GM18498 (cell line): Measurements from ENCODE around the gene MAPK1.
"Not testable (repeated sequence)": the region's sequence is repeated elsewhere in the genome, so short reads cannot be mapped to it uniquely, and the experiment has no call there.

ENCODE experiments used
- ATAC-seq: cut with Tn5 transposase; IDR thresholded peaks from one replicate; pipeline ENCODE4 v1.9.1; 2021; ENCODE audit warnings: mild to moderate bottlenecking, moderate library complexity; ENCODE audit not compliant: unreplicated experiment

MAPK1 gene

GRCh38 chr22:21849489-21849888, 18.0 kb downstream of the MAPK1 start:
- no peak for ATAC-seq

- ATAC-seq, result not testable (repeated sequence)
Measured at GRCh38 chr22:21848057-21848456, 19.4 kb downstream of the MAPK1 start.

GRCh38 chr22:21845558-21846453, 21.6 kb downstream of the MAPK1 start:
- ATAC-seq, result no peak

- ATAC-seq, result no peak
Measured at GRCh38 chr22:21842946-21843345, 24.5 kb downstream of the MAPK1 start.

- no peak for ATAC-seq
Measured at GRCh38 chr22:21841422-21841821, 26.0 kb downstream of the MAPK1 start.

GRCh38 chr22:21840236-21840823, 27.1 kb downstream of the MAPK1 start:
- ATAC-seq, result no peak

- ATAC-seq, result no peak
Measured at GRCh38 chr22:21839765-21840140, 27.7 kb downstream of the MAPK1 start.

GRCh38 chr22:21839104-21839764, 28.2 kb downstream of the MAPK1 start:
- ATAC-seq, result not testable (repeated sequence)

GRCh38 chr22:21837248-21837979, 30.0 kb downstream of the MAPK1 start:
- ATAC-seq, result no peak

- ATAC-seq, result not testable (repeated sequence)
Measured at GRCh38 chr22:21836486-21836885, 31.0 kb downstream of the MAPK1 start.

- ATAC-seq, result no peak
Measured at GRCh38 chr22:21835378-21835777, 32.1 kb downstream of the MAPK1 start.

GRCh38 chr22:21834869-21835268, 32.6 kb downstream of the MAPK1 start:
- ATAC-seq, result no peak

GRCh38 chr22:21832291-21833290, 34.9 kb downstream of the MAPK1 start:
- ATAC-seq, result no peak

- no peak for ATAC-seq
Measured at GRCh38 chr22:21829523-21829922, 37.9 kb downstream of the MAPK1 start.

- ATAC-seq, result no peak
Measured at GRCh38 chr22:21828268-21828638, 39.2 kb downstream of the MAPK1 start.

GRCh38 chr22:21827628-21828267, 39.7 kb downstream of the MAPK1 start:
- no peak for ATAC-seq

GRCh38 chr22:21826204-21826603, 41.2 kb downstream of the MAPK1 start:
- ATAC-seq, result no peak

- ATAC-seq, result not testable (repeated sequence)
Measured at GRCh38 chr22:21824962-21825361, 42.5 kb downstream of the MAPK1 start.

GRCh38 chr22:21824445-21824912, 43.0 kb downstream of the MAPK1 start:
- no peak for ATAC-seq
